ENCODE data around the gene INTU. TPM values are rescaled to one million over a fixed set of nuclear protein-coding genes. Genes with fewer than 3 reads are reported as not detected.
"Not testable (repeated sequence)": the region's sequence is repeated elsewhere in the genome, so short reads cannot be mapped to it uniquely, and the experiment has no call there.

Gene INTU
- total RNA-seq, 2 experiments from 2014 or later, result 0.16 to 0.29 TPM

DNA sequence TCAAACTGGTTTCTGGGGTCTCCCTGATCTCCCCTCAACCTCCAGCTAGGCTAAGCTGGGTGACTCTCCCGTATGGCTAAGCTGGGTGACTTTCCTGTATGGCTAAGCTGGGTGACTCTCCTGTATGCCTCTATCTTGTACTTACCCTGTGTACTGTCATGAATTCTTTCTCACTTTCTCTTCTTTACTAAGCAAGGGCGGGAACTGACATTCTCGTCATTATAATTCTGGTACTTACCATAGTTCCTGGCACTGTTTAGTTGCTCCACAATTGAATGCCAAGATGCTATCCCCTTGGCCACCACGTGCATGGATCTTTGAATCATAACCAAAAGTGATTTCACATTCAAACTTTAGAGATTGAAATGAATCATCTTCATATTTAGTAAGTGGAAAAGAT lies 8.8 kb downstream of the INTU start:
- Mint-ChIP-seq H3K36me3 (ENCODE audit: low read depth) (no peaks in the 10 kb centered on the region), H3K9me3 (peaks cover 2% of the 10 kb centered on the region), H3K4me3 (no peak overlapping the region), H3K4me1 (ENCODE audit: low read depth) (no peaks in the 10 kb centered on the region), H3K27me3 (peaks cover 2% of the 10 kb centered on the region), H3K27ac (no peak overlapping the region)
- ChIA-PET CTCF (no interaction called here), POLR2A (no interaction called here)
- intact Hi-C loops (cut with micrococcal nuclease), result no loop called here
- TF ChIP-seq, protein P1, sequence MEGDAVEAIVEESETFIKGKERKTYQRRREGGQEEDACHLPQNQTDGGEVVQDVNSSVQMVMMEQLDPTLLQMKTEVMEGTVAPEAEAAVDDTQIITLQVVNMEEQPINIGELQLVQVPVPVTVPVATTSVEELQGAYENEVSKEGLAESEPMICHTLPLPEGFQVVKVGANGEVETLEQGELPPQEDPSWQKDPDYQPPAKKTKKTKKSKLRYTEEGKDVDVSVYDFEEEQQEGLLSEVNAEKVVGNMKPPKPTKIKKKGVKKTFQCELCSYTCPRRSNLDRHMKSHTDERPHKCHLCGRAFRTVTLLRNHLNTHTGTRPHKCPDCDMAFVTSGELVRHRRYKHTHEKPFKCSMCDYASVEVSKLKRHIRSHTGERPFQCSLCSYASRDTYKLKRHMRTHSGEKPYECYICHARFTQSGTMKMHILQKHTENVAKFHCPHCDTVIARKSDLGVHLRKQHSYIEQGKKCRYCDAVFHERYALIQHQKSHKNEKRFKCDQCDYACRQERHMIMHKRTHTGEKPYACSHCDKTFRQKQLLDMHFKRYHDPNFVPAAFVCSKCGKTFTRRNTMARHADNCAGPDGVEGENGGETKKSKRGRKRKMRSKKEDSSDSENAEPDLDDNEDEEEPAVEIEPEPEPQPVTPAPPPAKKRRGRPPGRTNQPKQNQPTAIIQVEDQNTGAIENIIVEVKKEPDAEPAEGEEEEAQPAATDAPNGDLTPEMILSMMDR (IDR thresholded peaks at IDR 0.05), result no peak
- DNase-seq, result no peak
- ATAC-seq, result no peak

- intact Hi-C loops (cut with micrococcal nuclease), result no loop called here
- peaks cover 2% of the 10 kb centered on the region for H3K27me3 Mint-ChIP-seq
- POLR2A ChIA-PET, result no interaction called here
- H3K4me3 Mint-ChIP-seq, result no peak overlapping the region
- CTCF ChIA-PET, result no interaction called here
- peaks cover 5% of the 10 kb centered on the region for H3K9me3 Mint-ChIP-seq
- ATAC-seq (no peak), DNase-seq (no peak)
- no peaks in the 10 kb centered on the region for H3K4me1 Mint-ChIP-seq (ENCODE audit: low read depth)
- no peaks in the 10 kb centered on the region for H3K36me3 Mint-ChIP-seq (ENCODE audit: low read depth)
- TF ChIP-seq, protein P1 (IDR thresholded peaks at IDR 0.05), result no peak
- no peak overlapping the region for H3K27ac Mint-ChIP-seq
Observed at GRCh38 chr4:127642169-127642568, 9.4 kb downstream of the INTU start.

DNA sequence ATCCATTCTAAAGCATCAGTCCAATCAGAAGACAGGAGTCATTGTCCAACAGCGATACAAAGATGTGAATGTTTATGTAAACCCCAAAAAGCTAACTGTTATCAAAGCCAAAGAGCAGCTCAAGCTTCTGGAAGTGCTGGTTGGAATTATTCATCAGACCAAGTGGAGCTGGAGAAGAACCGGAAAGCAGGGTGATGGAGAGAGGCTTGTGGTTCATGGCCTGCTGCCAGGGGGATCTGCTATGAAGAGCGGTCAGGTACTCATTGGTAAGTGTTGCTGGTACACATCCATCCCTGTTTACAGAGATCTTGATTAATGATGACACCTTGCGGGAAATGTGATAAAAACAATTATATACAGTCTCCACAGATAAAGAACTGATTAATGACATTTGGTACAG lies 11.0 kb downstream of the INTU start:
- ChIA-PET POLR2A (no interaction called here), CTCF (no interaction called here)
- no peaks in the 10 kb centered on the region for H3K36me3 Mint-ChIP-seq (ENCODE audit: low read depth)
- no peak overlapping the region for H3K4me3 Mint-ChIP-seq
- ATAC-seq (no peak), DNase-seq (no peak)
- H3K4me1 Mint-ChIP-seq (ENCODE audit: low read depth), result no peaks in the 10 kb centered on the region
- TF ChIP-seq, protein P1 (IDR thresholded peaks at IDR 0.05), result no peak
- H3K9me3 Mint-ChIP-seq, result peaks cover 5% of the 10 kb centered on the region
- H3K27ac Mint-ChIP-seq, result no peak overlapping the region
- intact Hi-C loops (cut with micrococcal nuclease), result no loop called here
- peaks cover 2% of the 10 kb centered on the region for H3K27me3 Mint-ChIP-seq

GRCh38 chr4:127648061-127648460 lies 15.3 kb downstream of the INTU start:
- Mint-ChIP-seq H3K4me1 (ENCODE audit: low read depth) (no peaks in the 10 kb centered on the region), H3K36me3 (ENCODE audit: low read depth) (no peaks in the 10 kb centered on the region), H3K27ac (no peak overlapping the region), H3K9me3 (peaks cover 5% of the 10 kb centered on the region), H3K27me3 (no peaks in the 10 kb centered on the region), H3K4me3 (no peak overlapping the region)
- CTCF ChIA-PET, result no interaction called here
- POLR2A ChIA-PET, result no interaction called here
- no peak for ATAC-seq
- no peak for DNase-seq
- TF ChIP-seq, protein P1 (IDR thresholded peaks at IDR 0.05), result no peak
- intact Hi-C loops (cut with micrococcal nuclease), result no loop called here

- CTCF ChIA-PET; H3K9me3 Mint-ChIP-seq; ATAC-seq; DNase-seq; H3K4me1 Mint-ChIP-seq (ENCODE audit: low read depth); H3K27ac Mint-ChIP-seq; H3K36me3 Mint-ChIP-seq (ENCODE audit: low read depth); H3K27me3 Mint-ChIP-seq; H3K4me3 Mint-ChIP-seq; POLR2A ChIA-PET; intact Hi-C loops (cut with micrococcal nuclease): not testable (repeated sequence)
Observed at GRCh38 chr4:127655590-127655989, 22.8 kb downstream of the INTU start.

DNA sequence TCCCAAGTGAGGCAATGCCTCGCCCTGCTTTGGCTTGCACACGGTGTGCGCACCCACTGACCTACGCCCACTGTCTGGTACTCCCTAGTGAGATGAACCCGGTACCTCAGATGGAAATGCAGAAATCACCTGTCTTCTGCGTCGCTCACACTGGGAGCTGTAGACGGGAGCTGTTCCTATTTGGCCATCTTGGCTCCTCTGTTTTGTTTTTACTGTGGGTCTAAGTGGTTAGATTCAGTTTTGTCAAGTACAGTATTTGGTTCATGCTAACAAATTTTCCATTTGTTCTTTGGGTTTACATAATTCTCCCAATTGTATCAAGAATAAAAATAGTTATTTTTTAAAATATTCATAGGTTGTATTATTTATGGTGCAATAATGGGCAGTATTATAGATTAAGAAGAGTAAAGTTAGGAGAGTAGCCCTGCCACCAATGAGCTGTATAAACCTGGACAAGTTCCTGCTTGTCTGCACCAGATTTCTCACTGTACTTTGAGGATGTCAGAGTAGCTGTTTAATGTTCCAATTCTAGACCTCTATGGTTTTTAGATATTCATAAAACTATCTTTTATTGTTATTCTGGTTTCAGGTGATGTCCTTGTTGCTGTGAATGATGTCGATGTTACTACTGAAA lies 23.4 kb downstream of the INTU start:
- ATAC-seq (no peak), DNase-seq (no peak)
- intact Hi-C loops (cut with micrococcal nuclease), result no loop called here
- no peaks in the 10 kb centered on the region for H3K4me1 Mint-ChIP-seq (ENCODE audit: low read depth)
- H3K27me3 Mint-ChIP-seq, result no peaks in the 10 kb centered on the region
- ChIA-PET CTCF (no interaction called here), POLR2A (no interaction called here)
- H3K27ac Mint-ChIP-seq, result no peak overlapping the region
- TF ChIP-seq, protein P1 (IDR thresholded peaks at IDR 0.05), result no peak
- no peaks in the 10 kb centered on the region for H3K36me3 Mint-ChIP-seq (ENCODE audit: low read depth)
- no peak overlapping the region for H3K4me3 Mint-ChIP-seq
- no peaks in the 10 kb centered on the region for H3K9me3 Mint-ChIP-seq
